ENCODE data around the gene ZIC1.

ZIC1 gene

DNA sequence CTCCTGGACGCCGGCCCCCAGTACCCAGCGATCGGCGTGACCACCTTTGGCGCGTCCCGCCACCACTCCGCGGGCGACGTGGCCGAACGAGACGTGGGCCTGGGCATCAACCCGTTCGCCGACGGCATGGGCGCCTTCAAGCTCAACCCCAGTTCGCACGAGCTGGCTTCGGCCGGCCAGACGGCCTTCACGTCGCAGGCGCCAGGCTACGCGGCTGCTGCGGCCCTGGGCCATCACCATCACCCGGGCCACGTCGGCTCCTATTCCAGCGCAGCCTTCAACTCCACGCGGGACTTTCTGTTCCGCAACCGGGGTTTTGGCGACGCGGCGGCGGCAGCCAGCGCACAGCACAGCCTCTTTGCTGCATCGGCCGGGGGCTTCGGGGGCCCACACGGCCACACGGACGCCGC lies 956 bp downstream of the ZIC1 start:
- FAIRE-seq (no peak), DNase-seq (ENCODE audit: low spot score) (no peak)

DNA sequence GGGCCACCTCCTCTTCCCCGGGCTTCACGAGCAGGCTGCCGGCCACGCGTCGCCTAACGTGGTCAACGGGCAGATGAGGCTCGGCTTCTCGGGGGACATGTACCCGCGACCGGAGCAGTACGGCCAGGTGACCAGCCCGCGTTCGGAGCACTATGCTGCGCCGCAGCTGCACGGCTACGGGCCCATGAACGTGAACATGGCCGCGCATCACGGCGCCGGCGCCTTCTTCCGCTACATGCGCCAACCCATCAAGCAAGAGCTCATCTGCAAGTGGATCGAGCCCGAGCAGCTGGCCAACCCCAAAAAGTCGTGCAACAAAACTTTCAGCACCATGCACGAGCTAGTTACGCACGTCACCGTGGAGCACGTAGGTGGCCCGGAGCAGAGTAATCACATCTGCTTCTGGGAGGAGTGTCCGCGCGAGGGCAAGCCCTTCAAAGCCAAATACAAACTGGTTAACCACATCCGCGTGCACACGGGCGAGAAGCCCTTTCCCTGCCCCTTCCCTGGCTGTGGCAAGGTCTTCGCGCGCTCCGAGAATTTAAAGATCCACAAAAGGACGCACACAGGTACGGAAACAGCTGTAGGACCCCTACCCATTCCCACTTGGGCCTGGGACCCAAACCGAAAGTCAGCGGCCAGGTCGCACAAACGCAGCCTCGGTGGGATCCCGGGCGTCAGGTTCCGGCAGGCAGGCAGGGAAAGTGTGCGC lies 1.5 kb downstream of the ZIC1 start:
- FAIRE-seq (no peak), DNase-seq (ENCODE audit: low spot score) (no peak)

DNA sequence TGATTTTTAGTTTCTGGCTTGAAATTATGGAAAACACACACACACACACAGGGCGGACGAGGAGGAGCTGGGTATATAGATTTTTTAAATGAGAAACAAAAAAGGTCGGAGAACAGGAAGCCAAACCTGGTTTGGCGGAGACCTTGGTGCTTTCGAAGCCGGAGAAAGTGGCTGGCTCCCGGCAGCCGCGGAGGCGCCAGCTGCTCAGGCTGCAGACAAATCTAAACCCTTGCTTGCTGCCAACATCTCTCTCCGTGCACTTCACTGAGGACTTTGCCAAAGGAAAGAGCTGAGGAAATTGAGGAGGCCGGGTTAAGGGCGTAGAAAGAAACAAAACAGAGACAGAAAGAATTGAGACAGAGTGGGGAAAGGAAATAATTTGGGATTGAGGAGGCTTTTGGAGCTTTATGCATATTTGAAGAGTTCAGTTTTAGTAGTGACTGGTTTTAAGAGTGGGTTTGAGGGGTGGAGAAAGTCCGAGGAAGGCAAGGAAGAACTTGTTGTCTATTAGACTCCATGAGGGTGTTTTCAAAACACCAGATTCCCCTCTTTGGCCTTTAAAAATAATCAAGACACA lies 2.2 kb downstream of the ZIC1 start:
- DNase-seq (ENCODE audit: low spot score) = no peak
- FAIRE-seq = no peak

DNA sequence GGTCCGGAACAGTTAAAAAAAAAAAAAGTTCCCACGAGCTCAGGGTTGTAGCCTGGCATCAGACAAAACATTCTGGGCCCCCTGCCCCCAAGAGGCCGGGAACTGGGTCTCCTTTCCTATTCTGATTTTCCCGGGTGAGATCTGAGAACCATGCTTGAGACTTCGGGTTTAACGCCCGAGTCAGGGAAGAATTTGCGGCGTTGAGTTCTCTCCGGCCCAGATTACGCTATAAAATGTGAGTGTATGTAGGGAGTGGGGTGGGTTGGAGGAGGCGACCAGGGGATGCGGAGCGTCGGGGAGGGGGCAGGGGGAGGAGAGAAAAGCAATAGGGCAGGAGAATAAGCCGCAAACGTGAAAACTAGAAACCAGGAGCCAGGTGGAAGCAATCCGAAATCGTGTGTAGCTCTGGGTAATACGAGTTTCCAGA lies 2.7 kb downstream of the ZIC1 start:
- FAIRE-seq = no peak

GRCh38 chr3:147412261-147412916 lies 3.2 kb downstream of the ZIC1 start:
- DNase-seq (ENCODE audit: low spot score) = no peak
- no peak for FAIRE-seq

More for the DNA sequence above, 2.7 kb downstream of the ZIC1 start:
- DNase-seq (ENCODE audit: low spot score) = no peak

DNA sequence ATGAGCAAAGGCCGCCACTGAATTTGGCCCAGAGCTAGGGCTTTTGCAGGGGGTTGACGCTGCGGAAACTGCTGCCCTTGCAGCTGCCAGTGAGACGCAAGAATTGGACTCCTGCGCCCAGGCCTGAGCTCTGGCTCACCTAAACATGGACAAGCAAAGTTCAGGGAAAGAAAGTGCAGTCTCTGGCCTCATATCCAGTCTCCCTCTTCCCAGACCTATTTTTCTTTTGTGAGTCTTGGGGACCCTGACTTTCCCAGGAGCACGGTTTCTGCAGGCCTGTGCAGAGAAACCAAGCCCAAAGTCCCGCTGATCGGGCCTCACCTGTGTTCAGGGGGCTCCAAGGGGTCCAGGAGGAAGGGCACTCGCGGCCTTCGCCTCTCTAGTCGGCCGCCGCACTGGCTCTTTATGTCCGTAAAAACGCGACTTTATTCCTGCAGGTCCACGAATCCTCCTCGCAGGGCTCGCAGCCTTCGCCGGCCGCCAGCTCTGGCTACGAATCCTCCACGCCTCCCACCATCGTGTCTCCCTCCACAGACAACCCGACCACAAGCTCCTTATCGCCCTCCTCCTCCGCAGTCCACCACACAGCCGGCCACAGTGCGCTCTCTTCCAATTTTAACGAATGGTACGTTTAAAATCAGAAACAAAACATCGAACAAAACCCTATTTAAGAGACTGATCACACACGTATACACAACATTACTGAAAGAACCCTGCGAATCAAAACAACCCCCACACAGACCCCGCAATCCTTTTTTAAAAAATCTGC lies 3.9 kb downstream of the ZIC1 start:
- DNase-seq (ENCODE audit: low spot score) (no peak), FAIRE-seq (no peak)

GRCh38 chr3:147413686-147414389 lies 4.7 kb downstream of the ZIC1 start:
- FAIRE-seq (no peak), DNase-seq (ENCODE audit: low spot score) (no peak)

GRCh38 chr3:147414390-147415138 lies 5.4 kb downstream of the ZIC1 start:
- DNase-seq (ENCODE audit: low spot score) (no peak), FAIRE-seq (no peak)

DNA sequence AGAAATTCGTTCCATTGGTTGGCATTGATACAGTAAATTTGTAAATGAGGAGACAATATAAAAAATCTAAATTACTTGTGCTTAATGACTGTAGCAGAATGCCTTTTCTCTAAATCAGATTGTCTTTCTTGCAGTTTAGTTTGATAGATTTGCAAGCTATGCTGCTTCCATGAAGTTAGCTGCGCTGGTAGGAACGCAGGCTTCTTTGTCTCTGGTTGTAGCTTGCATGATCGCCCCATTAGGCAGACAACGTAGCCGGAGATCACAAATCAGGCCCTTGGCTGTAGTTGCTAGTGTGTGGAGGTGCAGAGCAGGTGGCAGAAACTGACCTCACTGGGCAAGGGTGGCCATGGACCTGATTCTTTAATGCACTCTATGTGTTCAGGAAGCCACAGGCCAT lies 6.1 kb downstream of the ZIC1 start:
- FAIRE-seq = no peak

DNA sequence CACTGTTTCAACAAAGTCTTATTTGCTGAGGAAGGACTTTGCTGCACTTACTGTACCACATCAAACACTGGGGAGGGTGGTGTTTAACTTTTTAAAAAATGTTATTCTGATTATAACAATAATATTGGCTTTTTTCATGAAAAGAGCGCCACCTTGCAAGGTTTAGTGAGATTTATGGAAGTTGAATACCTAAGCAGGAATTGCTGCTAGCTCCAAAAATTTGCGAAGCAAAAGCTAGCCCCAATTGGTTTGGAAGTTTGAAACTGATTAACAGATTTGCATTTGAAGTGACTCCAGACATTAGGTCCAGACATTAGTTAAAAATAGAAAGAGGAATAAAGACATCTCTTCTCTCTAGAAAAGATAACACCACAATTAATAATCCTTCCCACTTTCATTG lies 6.7 kb downstream of the ZIC1 start:
- FAIRE-seq (no peak), DNase-seq (ENCODE audit: low spot score) (no peak)

More for the DNA sequence above, 6.1 kb downstream of the ZIC1 start:
- no peak for DNase-seq (ENCODE audit: low spot score)

- DNase-seq (ENCODE audit: low spot score) = no peak
- FAIRE-seq = no peak
Measured at GRCh38 chr3:147416931-147417330, 7.8 kb downstream of the ZIC1 start.

GRCh38 chr3:147417551-147418295 lies 8.6 kb downstream of the ZIC1 start:
- no peak for FAIRE-seq
- no peak for DNase-seq (ENCODE audit: low spot score)

GRCh38 chr3:147418371-147418781 lies 9.2 kb downstream of the ZIC1 start:
- no peak for FAIRE-seq

GRCh38 chr3:147418808-147419701 lies 9.9 kb downstream of the ZIC1 start:
- DNase-seq (ENCODE audit: low spot score) (no peak), FAIRE-seq (no peak)

More at GRCh38 chr3:147418371-147418781, 9.2 kb downstream of the ZIC1 start:
- no peak for DNase-seq (ENCODE audit: low spot score)

- FAIRE-seq (no peak), DNase-seq (ENCODE audit: low spot score) (no peak)
Measured at GRCh38 chr3:147419781-147420224, 10.6 kb downstream of the ZIC1 start.

DNA sequence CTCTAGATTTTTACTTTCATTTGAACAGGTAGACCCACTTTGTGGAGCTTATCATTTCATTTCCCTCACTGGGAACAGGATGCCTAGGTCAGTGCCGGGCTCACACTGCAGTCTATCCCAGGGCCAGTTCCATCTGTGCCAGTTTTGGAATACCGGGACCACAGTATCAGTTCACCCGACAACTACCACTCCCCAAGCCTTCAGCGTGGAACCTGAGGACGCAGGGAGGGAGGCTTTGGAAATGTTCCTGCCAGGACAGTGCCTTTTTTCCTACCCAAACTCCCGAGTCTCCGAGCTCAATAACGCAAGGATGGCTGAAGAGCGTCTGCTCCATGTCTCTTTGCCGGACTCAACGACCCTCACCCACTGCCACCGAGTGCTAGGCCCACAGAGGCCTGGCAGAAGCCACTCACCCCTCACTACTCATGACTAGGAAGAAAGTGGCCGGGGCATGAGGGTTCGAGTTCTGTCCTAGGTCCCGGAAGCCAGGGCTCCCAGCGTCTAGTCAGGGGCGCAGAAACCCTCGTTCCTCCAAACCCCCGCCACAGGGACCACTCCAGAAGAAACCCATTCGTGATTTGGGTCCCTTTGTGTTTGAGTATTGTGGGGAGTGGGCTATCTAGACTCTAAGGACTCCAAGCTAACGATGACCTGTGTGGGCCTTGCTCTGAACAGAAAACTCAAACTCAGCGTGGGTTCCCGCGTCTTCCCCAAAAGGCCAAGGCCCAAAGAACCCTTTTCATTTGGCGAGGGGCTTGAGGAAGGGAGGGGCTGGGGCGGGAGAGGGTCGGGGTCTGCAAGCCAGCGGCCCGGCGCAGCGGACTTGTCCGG lies 11.4 kb downstream of the ZIC1 start:
- FAIRE-seq (no peak), DNase-seq (ENCODE audit: low spot score) (no peak)

DNA sequence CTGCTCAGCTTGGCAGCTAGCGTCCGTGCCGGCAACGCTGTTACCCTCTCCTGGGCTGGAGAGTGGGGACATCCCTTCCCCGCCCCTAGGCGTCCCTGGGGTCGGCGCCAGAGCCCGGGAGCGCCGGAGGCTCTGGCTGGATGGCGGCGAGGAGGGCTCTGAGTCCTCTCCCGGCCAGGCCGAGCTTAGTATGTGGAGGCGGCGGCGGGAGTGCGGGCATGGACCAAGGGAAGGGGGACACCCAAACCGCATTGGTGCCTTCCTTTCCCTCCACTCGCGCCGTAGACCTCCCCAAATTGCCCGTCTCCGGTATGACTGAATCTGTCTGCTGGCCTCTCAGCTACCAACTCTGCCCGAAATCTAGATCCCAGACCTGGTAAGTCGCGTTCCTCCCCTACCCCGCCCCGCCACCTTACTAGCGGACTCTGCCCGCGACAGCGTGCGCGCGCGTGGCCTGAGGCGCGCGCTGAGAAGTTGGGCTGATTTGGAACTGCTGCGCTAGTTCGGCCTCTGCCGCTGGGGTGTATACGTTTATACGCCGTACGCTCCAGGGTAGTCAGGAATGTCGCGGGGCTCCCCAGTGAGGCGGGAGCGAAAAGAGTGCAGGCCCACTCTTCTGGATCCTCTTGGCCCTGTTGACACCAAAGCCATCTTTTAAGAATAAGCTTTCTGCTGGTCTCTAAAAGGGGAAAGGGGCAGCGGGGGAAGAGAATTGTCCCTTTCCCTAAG lies 12.2 kb downstream of the ZIC1 start:
- FAIRE-seq (no peak), DNase-seq (ENCODE audit: low spot score) (no peak)
